Measurements from ENCODE around the gene KLF13.

KLF13 gene

GRCh38 chr15:31358957-31359701, 32.5 kb downstream of the KLF13 start:
- peaks cover 12% of the 10 kb centered on the region; the same call in 1 of the 2 replicates for H3K36me3 ChIP-seq (ENCODE audit: insufficient read depth, low read length)
- TF ChIP-seq EZH2 (IDR thresholded peaks at IDR 0.05; ENCODE audit: borderline replicate concordance, low read length): no peak
- TF ChIP-seq CTCF (IDR thresholded peaks at IDR 0.05; ENCODE audit: low read length): no peak
- H3K9me3 ChIP-seq (ENCODE audit: low read length): no peaks in the 10 kb centered on the region
- H3K4me1 ChIP-seq (ENCODE audit: insufficient read depth, low read length, severe bottlenecking): peaks cover 98% of the 10 kb centered on the region
- H3K79me2 ChIP-seq (ENCODE audit: insufficient read depth, low read length): peaks cover 79% of the 10 kb centered on the region
- no peaks in the 10 kb centered on the region for H4K20me1 ChIP-seq (ENCODE audit: insufficient read depth, low read length)
- H2AFZ ChIP-seq (ENCODE audit: low read length): no peak overlapping the region
- H3F3A ChIP-seq (ENCODE audit: insufficient read depth, low read length): 0 out of 2 replicates have a peak, but pooled peaks cover 4% of the 10 kb centered on the region
- peak overlapping the region; percentile 42 for H3K4me3 ChIP-seq (ENCODE audit: low read depth, low read length, poor library complexity, severe bottlenecking)
- H3K9me2 ChIP-seq (ENCODE audit: low read depth, low read length): no peaks in the 10 kb centered on the region
- H3K9ac ChIP-seq (ENCODE audit: low read length): peak overlapping the region; percentile 65; the same call in 1 of the 2 replicates
- peak overlapping the region; percentile 62; the same call in 1 of the 2 replicates for H3K4me2 ChIP-seq (ENCODE audit: low read length)
- peak overlapping the region; percentile 98 for H3K27ac ChIP-seq (ENCODE audit: low read depth, low read length, poor library complexity, severe bottlenecking)
- H3K27me3 ChIP-seq (ENCODE audit: insufficient read depth, low read length): no peaks in the 10 kb centered on the region

GRCh38 chr15:31359702-31360111, 33.1 kb downstream of the KLF13 start:
- H3K9me3 ChIP-seq (ENCODE audit: low read length): no peaks in the 10 kb centered on the region
- H2AFZ ChIP-seq (ENCODE audit: low read length): no peak overlapping the region
- no peaks in the 10 kb centered on the region for H4K20me1 ChIP-seq (ENCODE audit: insufficient read depth, low read length)
- H3K36me3 ChIP-seq (ENCODE audit: insufficient read depth, low read length): peaks cover 8% of the 10 kb centered on the region; the same call in 1 of the 2 replicates
- H3K4me3 ChIP-seq (ENCODE audit: low read depth, low read length, poor library complexity, severe bottlenecking): peak overlapping the region; percentile 42
- H3K27me3 ChIP-seq (ENCODE audit: insufficient read depth, low read length): no peaks in the 10 kb centered on the region
- 0 out of 2 replicates have a peak, but pooled peaks cover 4% of the 10 kb centered on the region for H3F3A ChIP-seq (ENCODE audit: insufficient read depth, low read length)
- H3K79me2 ChIP-seq (ENCODE audit: insufficient read depth, low read length): peaks cover 80% of the 10 kb centered on the region
- H3K9me2 ChIP-seq (ENCODE audit: low read depth, low read length): no peaks in the 10 kb centered on the region
- peak overlapping the region; percentile 62 for H3K4me2 ChIP-seq (ENCODE audit: low read length)
- TF ChIP-seq EZH2 (IDR thresholded peaks at IDR 0.05; ENCODE audit: borderline replicate concordance, low read length) (no peak), CTCF (IDR thresholded peaks at IDR 0.05; ENCODE audit: low read length) (no peak)
- peaks cover 100% of the 10 kb centered on the region for H3K4me1 ChIP-seq (ENCODE audit: insufficient read depth, low read length, severe bottlenecking)
- peak overlapping the region; percentile 65; the same call in 1 of the 2 replicates for H3K9ac ChIP-seq (ENCODE audit: low read length)
- H3K27ac ChIP-seq (ENCODE audit: low read depth, low read length, poor library complexity, severe bottlenecking): peak overlapping the region; percentile 98

- H3K9me3 ChIP-seq (ENCODE audit: low read length): no peaks in the 10 kb centered on the region
- H3K36me3 ChIP-seq (ENCODE audit: insufficient read depth, low read length): peaks cover 6% of the 10 kb centered on the region; the same call in 1 of the 2 replicates
- peak overlapping the region; percentile 65 for H3K9ac ChIP-seq (ENCODE audit: low read length)
- peaks cover 100% of the 10 kb centered on the region for H3K4me1 ChIP-seq (ENCODE audit: insufficient read depth, low read length, severe bottlenecking)
- no peaks in the 10 kb centered on the region for H4K20me1 ChIP-seq (ENCODE audit: insufficient read depth, low read length)
- H3K4me3 ChIP-seq (ENCODE audit: low read depth, low read length, poor library complexity, severe bottlenecking): peak overlapping the region; percentile 42
- peak overlapping the region; percentile 62 for H3K4me2 ChIP-seq (ENCODE audit: low read length)
- H3F3A ChIP-seq (ENCODE audit: insufficient read depth, low read length): 0 out of 2 replicates have a peak, but pooled peaks cover 4% of the 10 kb centered on the region
- H3K27ac ChIP-seq (ENCODE audit: low read depth, low read length, poor library complexity, severe bottlenecking): peak overlapping the region; percentile 98
- TF ChIP-seq CTCF (IDR thresholded peaks at IDR 0.05; ENCODE audit: low read length): no peak
- no peak for TF ChIP-seq EZH2 (IDR thresholded peaks at IDR 0.05; ENCODE audit: borderline replicate concordance, low read length)
- H3K9me2 ChIP-seq (ENCODE audit: low read depth, low read length): no peaks in the 10 kb centered on the region
- peaks cover 80% of the 10 kb centered on the region for H3K79me2 ChIP-seq (ENCODE audit: insufficient read depth, low read length)
- H2AFZ ChIP-seq (ENCODE audit: low read length): no peak overlapping the region
- no peaks in the 10 kb centered on the region for H3K27me3 ChIP-seq (ENCODE audit: insufficient read depth, low read length)
These were observed 33.5 kb downstream of the KLF13 start for GRCh38 chr15:31360158-31360561.

Data from OCI-LY1 (cell line).